ENCODE measurements around the gene NACC2.

The NACC2 gene

GRCh38 chr9:135971111-135971766, 123.8 kb downstream of the NACC2 start:
- H3K4me3 ChIP-seq (IDR thresholded peaks at IDR 0.05; ENCODE audit: insufficient read depth, low read depth, low read length): no peak overlapping the region
- H2AFZ ChIP-seq (ENCODE audit: low read depth): no peak overlapping the region
- H3K4me1 ChIP-seq (ENCODE audit: low read depth, poor library complexity, severe bottlenecking): peaks cover 10% of the 10 kb centered on the region
- no peaks in the 10 kb centered on the region for H3K36me3 ChIP-seq (ENCODE audit: insufficient read depth)
- no peak overlapping the region for H3K27ac ChIP-seq
- no peaks in the 10 kb centered on the region for H4K20me1 ChIP-seq (ENCODE audit: insufficient read depth)
- no peak overlapping the region for H3K4me2 ChIP-seq
- H3K79me2 ChIP-seq (ENCODE audit: insufficient read depth, low read depth): no peaks in the 10 kb centered on the region
- peaks cover 72% of the 10 kb centered on the region for H3K27me3 ChIP-seq (ENCODE audit: insufficient read depth, low read depth)
- TF ChIP-seq, protein P1, sequence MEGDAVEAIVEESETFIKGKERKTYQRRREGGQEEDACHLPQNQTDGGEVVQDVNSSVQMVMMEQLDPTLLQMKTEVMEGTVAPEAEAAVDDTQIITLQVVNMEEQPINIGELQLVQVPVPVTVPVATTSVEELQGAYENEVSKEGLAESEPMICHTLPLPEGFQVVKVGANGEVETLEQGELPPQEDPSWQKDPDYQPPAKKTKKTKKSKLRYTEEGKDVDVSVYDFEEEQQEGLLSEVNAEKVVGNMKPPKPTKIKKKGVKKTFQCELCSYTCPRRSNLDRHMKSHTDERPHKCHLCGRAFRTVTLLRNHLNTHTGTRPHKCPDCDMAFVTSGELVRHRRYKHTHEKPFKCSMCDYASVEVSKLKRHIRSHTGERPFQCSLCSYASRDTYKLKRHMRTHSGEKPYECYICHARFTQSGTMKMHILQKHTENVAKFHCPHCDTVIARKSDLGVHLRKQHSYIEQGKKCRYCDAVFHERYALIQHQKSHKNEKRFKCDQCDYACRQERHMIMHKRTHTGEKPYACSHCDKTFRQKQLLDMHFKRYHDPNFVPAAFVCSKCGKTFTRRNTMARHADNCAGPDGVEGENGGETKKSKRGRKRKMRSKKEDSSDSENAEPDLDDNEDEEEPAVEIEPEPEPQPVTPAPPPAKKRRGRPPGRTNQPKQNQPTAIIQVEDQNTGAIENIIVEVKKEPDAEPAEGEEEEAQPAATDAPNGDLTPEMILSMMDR (conservative IDR thresholded peaks at IDR 0.05; ENCODE audit: low read depth, low read length): no peak
- H3K9ac ChIP-seq: no peak overlapping the region

DNA sequence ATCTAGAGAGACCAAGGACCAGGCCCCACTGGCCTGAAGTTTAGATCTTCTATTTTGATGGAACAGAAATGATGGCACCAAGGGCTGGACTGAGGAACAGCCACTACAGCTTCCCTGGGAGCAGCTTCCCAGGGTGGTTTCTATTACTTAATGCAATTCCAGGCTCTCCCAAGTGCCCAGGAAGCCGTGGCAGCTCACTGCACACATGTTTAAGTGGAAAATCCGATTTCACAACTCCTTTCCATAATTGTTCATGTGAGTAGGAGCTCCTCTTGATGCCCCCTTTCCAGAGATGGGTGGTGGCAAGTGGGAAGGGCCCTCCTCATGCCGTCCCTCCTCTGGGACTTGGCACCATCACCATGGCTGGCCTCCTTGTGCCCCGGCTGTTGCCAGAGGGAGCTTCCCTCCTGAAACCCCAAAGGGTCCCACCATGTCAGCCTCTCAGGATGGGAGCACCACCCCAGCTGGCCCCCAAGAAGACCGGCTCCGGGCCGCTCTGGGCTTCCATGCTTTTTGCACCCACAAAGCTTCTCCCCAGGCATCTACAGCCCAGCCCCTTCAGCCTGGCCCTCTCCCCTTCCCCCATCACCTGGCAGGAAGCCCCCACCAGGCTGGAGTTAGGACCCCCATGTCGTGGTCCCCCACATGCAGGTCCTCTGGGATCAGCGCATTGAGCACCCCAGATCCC, 124.8 kb downstream of the NACC2 start:
- Histone ChIP-seq H4K20me1 (ENCODE audit: insufficient read depth) (no peaks in the 10 kb centered on the region), H3K9ac (no peak overlapping the region), H2AFZ (ENCODE audit: low read depth) (no peak overlapping the region), H3K27me3 (ENCODE audit: insufficient read depth, low read depth) (peaks cover 62% of the 10 kb centered on the region), H3K4me3 (IDR thresholded peaks at IDR 0.05; ENCODE audit: insufficient read depth, low read depth, low read length) (no peak overlapping the region), H3K27ac (no peak overlapping the region), H3K4me2 (no peak overlapping the region), H3K36me3 (ENCODE audit: insufficient read depth) (no peaks in the 10 kb centered on the region), H3K4me1 (ENCODE audit: low read depth, poor library complexity, severe bottlenecking) (peaks cover 10% of the 10 kb centered on the region), H3K79me2 (ENCODE audit: insufficient read depth, low read depth) (no peaks in the 10 kb centered on the region)
- TF ChIP-seq, protein P1 (conservative IDR thresholded peaks at IDR 0.05; ENCODE audit: low read depth, low read length): no peak

GRCh38 chr9:135969064-135969683, 125.9 kb downstream of the NACC2 start:
- H3K27ac ChIP-seq: no peak overlapping the region

DNA sequence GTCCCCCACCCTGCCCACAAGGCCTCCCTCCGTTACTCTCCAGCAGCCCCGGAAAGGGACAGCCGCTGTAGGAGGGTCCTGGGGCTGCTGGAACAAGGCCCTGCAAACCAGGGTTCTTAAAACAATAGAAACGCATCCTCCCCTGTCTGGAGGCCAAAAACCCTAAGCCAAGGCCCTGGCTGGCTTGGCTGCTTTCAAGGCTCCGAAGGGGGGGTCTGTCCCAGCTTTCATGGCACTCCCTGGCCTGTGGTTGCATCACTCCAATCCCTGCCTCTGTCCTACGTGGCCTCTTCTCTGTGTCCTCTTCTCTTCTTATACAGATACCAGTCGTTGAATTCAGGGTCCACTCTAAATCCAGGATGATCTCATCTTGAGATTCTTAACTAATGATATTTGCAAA, 126.5 kb downstream of the NACC2 start:
- TF ChIP-seq, protein P1 (conservative IDR thresholded peaks at IDR 0.05; ENCODE audit: low read depth, low read length): no peak
- no peaks in the 10 kb centered on the region for H3K36me3 ChIP-seq (ENCODE audit: insufficient read depth)
- no peaks in the 10 kb centered on the region for H4K20me1 ChIP-seq (ENCODE audit: insufficient read depth)
- no peak overlapping the region for H3K4me2 ChIP-seq
- H3K4me1 ChIP-seq (ENCODE audit: low read depth, poor library complexity, severe bottlenecking): peaks cover 10% of the 10 kb centered on the region
- no peaks in the 10 kb centered on the region for H3K79me2 ChIP-seq (ENCODE audit: insufficient read depth, low read depth)
- peaks cover 52% of the 10 kb centered on the region for H3K27me3 ChIP-seq (ENCODE audit: insufficient read depth, low read depth)
- H3K9ac ChIP-seq: no peak overlapping the region
- no peak overlapping the region for H3K4me3 ChIP-seq (IDR thresholded peaks at IDR 0.05; ENCODE audit: insufficient read depth, low read depth, low read length)
- no peak overlapping the region for H2AFZ ChIP-seq (ENCODE audit: low read depth)
- no peak overlapping the region for H3K27ac ChIP-seq

More at GRCh38 chr9:135969064-135969683, 125.9 kb downstream of the NACC2 start:
- H3K27me3 ChIP-seq (ENCODE audit: insufficient read depth, low read depth): peaks cover 55% of the 10 kb centered on the region
- H3K4me2 ChIP-seq: no peak overlapping the region
- no peak overlapping the region for H3K4me3 ChIP-seq (IDR thresholded peaks at IDR 0.05; ENCODE audit: insufficient read depth, low read depth, low read length)
- no peaks in the 10 kb centered on the region for H3K79me2 ChIP-seq (ENCODE audit: insufficient read depth, low read depth)
- H3K9ac ChIP-seq: no peak overlapping the region
- TF ChIP-seq, protein P1 (conservative IDR thresholded peaks at IDR 0.05; ENCODE audit: low read depth, low read length): no peak
- H3K36me3 ChIP-seq (ENCODE audit: insufficient read depth): no peaks in the 10 kb centered on the region
- peaks cover 10% of the 10 kb centered on the region for H3K4me1 ChIP-seq (ENCODE audit: low read depth, poor library complexity, severe bottlenecking)
- H4K20me1 ChIP-seq (ENCODE audit: insufficient read depth): no peaks in the 10 kb centered on the region
- H2AFZ ChIP-seq (ENCODE audit: low read depth): no peak overlapping the region

All from KMS-11 (cell line).